GM12892 (cell line): ENCODE measurements around the gene MTARC1.

Experiments used
- POLR2A ChIP-seq: IDR thresholded peaks from 2 replicates; pipeline ENCODE4 v1.6.1; 2011; ENCODE audit warnings: low read depth, low read length, control low read depth
- TAF1 ChIP-seq: IDR thresholded peaks from 2 replicates; pipeline ENCODE4 v1.6.1; 2011; ENCODE audit warnings: low read depth, mild to moderate bottlenecking, control low read depth, low read length, borderline replicate concordance

- TF ChIP-seq POLR2A, result no peak
- no peak for TF ChIP-seq TAF1
These were observed 18.5 kb upstream of the MTARC1 start for GRCh38 chr1:220768126-220768601.
